GM21515 (cell line): ENCODE measurements around the gene GFRA1.
"Not testable (repeated sequence)": the region's sequence is repeated elsewhere in the genome, so short reads cannot be mapped to it uniquely, and the experiment has no call there.

Experiments
- ATAC-seq: cut with Tn5 transposase; IDR thresholded peaks from one replicate; pipeline ENCODE4 v1.9.1; 2021; ENCODE audit not compliant: unreplicated experiment

GFRA1 gene

GRCh38 chr10:116043861-116044260, 229.1 kb downstream of the GFRA1 start:
- ATAC-seq = no peak

GRCh38 chr10:116043304-116043703, 229.7 kb downstream of the GFRA1 start:
- no peak for ATAC-seq

GRCh38 chr10:116041948-116042347, 231.1 kb downstream of the GFRA1 start:
- ATAC-seq = no peak

- ATAC-seq = no peak
These were observed 233.4 kb downstream of the GFRA1 start for GRCh38 chr10:116039612-116040011.

- no peak for ATAC-seq
These were observed 234.7 kb downstream of the GFRA1 start for GRCh38 chr10:116038259-116038658.

- ATAC-seq = not testable (repeated sequence)
These were observed 237.6 kb downstream of the GFRA1 start for GRCh38 chr10:116035406-116035805.

- ATAC-seq = no peak
These were observed 242.4 kb downstream of the GFRA1 start for GRCh38 chr10:116030576-116030975.

GRCh38 chr10:116029826-116030225, 243.2 kb downstream of the GFRA1 start:
- ATAC-seq = no peak

- no peak for ATAC-seq
These were observed 245.7 kb downstream of the GFRA1 start for GRCh38 chr10:116027355-116027754.

GRCh38 chr10:116026725-116027124, 246.3 kb downstream of the GFRA1 start:
- no peak for ATAC-seq

- no peak for ATAC-seq
These were observed 246.7 kb downstream of the GFRA1 start for GRCh38 chr10:116026315-116026714.

- no peak for ATAC-seq
These were observed 248.6 kb downstream of the GFRA1 start for GRCh38 chr10:116024271-116024878.

- ATAC-seq = no peak
These were observed 255.6 kb downstream of the GFRA1 start for GRCh38 chr10:116017405-116017804.

GRCh38 chr10:116015583-116016333, 257.2 kb downstream of the GFRA1 start:
- ATAC-seq = no peak

- ATAC-seq = no peak
These were observed 258.0 kb downstream of the GFRA1 start for GRCh38 chr10:116014871-116015582.

- no peak for ATAC-seq
These were observed 258.7 kb downstream of the GFRA1 start for GRCh38 chr10:116014326-116014725.

GRCh38 chr10:116011929-116012328, 261.1 kb downstream of the GFRA1 start:
- no peak for ATAC-seq

- no peak for ATAC-seq
These were observed 265.6 kb downstream of the GFRA1 start for GRCh38 chr10:116007256-116007891.
